Right lobe of liver (tissue), 6 donors: ENCODE data around the gene IL17RA. TPM values are rescaled to one million over a fixed set of nuclear protein-coding genes. Genes with fewer than 3 reads are reported as not detected.

ENCODE experiments used
- ATAC-seq, 4 donors: fragments of 200-7000 bp; cut with Tn5 transposase; one replicate each; pipeline ENCODE4 v1.9.1; 2020; ENCODE audit warnings: mild to moderate bottlenecking in 4 of 4, moderate library complexity in 4 of 4
- DNase-seq, 3 donors: peaks; one replicate each; pipeline ENCODE4 v3.0.0-alpha.2; 2020
- H3K27ac ChIP-seq, 3 donors: fragments of 200-600 bp; one replicate each; pipeline ENCODE4 v1.8.0; 2022
- H3K27me3 ChIP-seq, 2 donors: fragments of 200-600 bp; one replicate each; pipeline ENCODE4 v1.8.0; 2022
- H3K36me3 ChIP-seq, 4 donors: fragments of 200-600 bp; sonication (generic) in 1 of 4; one replicate each; pipeline versions ENCODE4 v1.5.1 to v1.8.0; 2017 to 2022; ENCODE audit warnings: control low read depth in 1 of 4
- H3K4me1 ChIP-seq, 4 donors: fragments of 200-600 bp; sonication (generic) in 1 of 4; one replicate each; pipeline versions ENCODE4 v1.5.1 to v1.8.0; 2017 to 2022; ENCODE audit warnings: control low read depth in 1 of 4
- H3K4me3 ChIP-seq, 3 donors: fragments of 200-600 bp; one replicate each; pipeline ENCODE4 v1.8.0; 2022
- H3K9me3 ChIP-seq, 4 donors: fragments of 200-600 bp; sonication (generic) in 1 of 4; one replicate each; pipeline versions ENCODE4 v1.5.1 to v1.8.0; 2017 to 2022; ENCODE audit warnings: control low read depth in 1 of 4
- CTCF ChIP-seq, 4 donors: fragments of 200-600 bp in 3 of 4; fragments of 450-650 bp in 1 of 4; IDR thresholded peaks; one replicate each; pipeline versions ENCODE4 v1.5.1 to v1.8.0; 2016 to 2022; ENCODE audit warnings: antibody characterized with exemption in 4 of 4, mild to moderate bottlenecking in 2 of 4
- POLR2A ChIP-seq: fragments of 450-650 bp; IDR thresholded peaks from one replicate; pipeline ENCODE4 v1.6.1; 2017; ENCODE audit warnings: antibody characterized with exemption, mild to moderate bottlenecking
- WGBS: methylation state at CpG from one replicate; pipeline ENCODE4 v1.1.6; 2018; ENCODE audit warnings: low coverage, low lambda C conversion rate; ENCODE audit not compliant: insufficient coverage; ENCODE audit errors: missing lambda C conversion rate; 5-methylcytosine and 5-hydroxymethylcytosine counted together
- intact Hi-C, 2 donors: fragments of 100-400 bp; cut with DNase I; formaldehyde crosslinking; loops; one replicate each; pipeline versions ENCODE4 v1.11.2 to v1.14.1; 2022
- total RNA-seq, 6 experiments: library from RNA; depleted of rRNA in 2 of 6; stranded (reverse); fragments of >200 nt in 2 of 6; fragmentation: NEBNext Ultra II Directional in 3 of 6; extraction: Animal tissue kit (Norgen Biotek cat#: 25700) in 3 of 6; gene quantifications; one replicate each; pipeline versions ENCODE4 v1.1.0 to v1.2.4, GENCODE V29; 2016 to 2023
- donor health status: DM: no; HTN: yes; CAD: no.
- donor health status: DM: no; HTN: no; CAD: no.
- donor health status: DM: no; HTN: no; CAD: no.
- donor health status: DM: no; HTN: yes; CAD: no.
- donor health status: DM: no; HTN: yes; CAD: no.

IL17RA gene
- total RNA-seq, 6 experiments from 2014 or later = 7.1 to 13.6 (median 9.6) TPM

GRCh38 chr22:17158568-17159503 is 74.0 kb downstream of the IL17RA start, which contains the start of gene HDHD5:
HDHD5 (minus strand) TSS chr22:17159277; CDS start chr22:17159251, 26 bp downstream.
- no peaks in the 10 kb centered on the region for H3K9me3 ChIP-seq
- peak within 1 kb of the TSS; percentile 70 to 95 (median 84) for H3K4me3 ChIP-seq
- ATAC-seq = peak; percentile 80 to 89 (median 84)
- peaks cover 0 to 35% (median 9%) of the 10 kb centered on the region in 4 donors for H3K4me1 ChIP-seq
- WGBS = 0% methylated on average over 21 of the region's 114 CpGs
- no peaks in the 10 kb centered on the region for H3K27me3 ChIP-seq
- H3K27ac ChIP-seq = peak within 1 kb of the TSS; percentile 88 to 95 (median 92)
- H3K36me3 ChIP-seq = no peaks in the 10 kb centered on the region
- DNase-seq = peak; percentile 93 to 94 (median 94)
- intact Hi-C loops = no loop called here
- TF ChIP-seq POLR2A = peak; percentile 59
- no peak for TF ChIP-seq CTCF (IDR thresholded peaks at IDR 0.05)

GRCh38 chr22:17159504-17159951 is 74.7 kb downstream of the IL17RA start:
- intact Hi-C loops = no loop called here
- Histone ChIP-seq H3K4me3 (peak overlapping the region; percentile 70 to 95 (median 84)), H3K27me3 (no peaks in the 10 kb centered on the region), H3K9me3 (no peaks in the 10 kb centered on the region), H3K36me3 (no peaks in the 10 kb centered on the region), H3K27ac (peak overlapping the region; percentile 88 to 95 (median 92)), H3K4me1 (peaks cover 0 to 35% (median 9%) of the 10 kb centered on the region in 4 donors)
- DNase-seq = peak; percentile 71 to 88 (median 74)
- no peak for TF ChIP-seq POLR2A
- no peak for TF ChIP-seq CTCF (IDR thresholded peaks at IDR 0.05)
- 7% methylated on average over 19 of the region's 35 CpGs for WGBS
- peak; percentile 37 to 77 (median 60) for ATAC-seq

GRCh38 chr22:17161991-17162390 is 77.2 kb downstream of the IL17RA start:
- WGBS = 89% methylated on average over 3 of the region's 3 CpGs
- ATAC-seq (no peak), DNase-seq (no peak)

GRCh38 chr22:17162731-17163130 is 77.9 kb downstream of the IL17RA start:
- Histone ChIP-seq H3K27ac (no peak overlapping the region), H3K4me3 (no peak overlapping the region), H3K36me3 (no peaks in the 10 kb centered on the region), H3K27me3 (no peaks in the 10 kb centered on the region), H3K9me3 (no peaks in the 10 kb centered on the region), H3K4me1 (peaks cover 0 to 30% (median 9%) of the 10 kb centered on the region in 4 donors)
- no peak for DNase-seq
- ATAC-seq = peak; percentile 4 to 40 (median 24)
- intact Hi-C loops = loop anchor here in 1 of 2 donors (10.0 kb wide), 1 partner anchor 78 kb away; the partner anchor contains the start of gene IL17RA
- WGBS = 56% methylated on average over 7 of the region's 8 CpGs
- no peak for TF ChIP-seq CTCF (IDR thresholded peaks at IDR 0.05)
- no peak for TF ChIP-seq POLR2A

More at GRCh38 chr22:17161991-17162390, 77.2 kb downstream of the IL17RA start:
- no peak overlapping the region for H3K4me3 ChIP-seq
- H3K27me3 ChIP-seq = no peaks in the 10 kb centered on the region
- peaks cover 0 to 35% (median 9%) of the 10 kb centered on the region in 4 donors for H3K4me1 ChIP-seq
- intact Hi-C loops = loop anchor here in 1 of 2 donors (10.0 kb wide), 1 partner anchor 77 kb away; the partner anchor contains the start of gene IL17RA
- no peak overlapping the region for H3K27ac ChIP-seq
- no peak for TF ChIP-seq CTCF (IDR thresholded peaks at IDR 0.05)
- TF ChIP-seq POLR2A = no peak
- no peaks in the 10 kb centered on the region for H3K9me3 ChIP-seq
- no peaks in the 10 kb centered on the region for H3K36me3 ChIP-seq
